WTC11 (cell line): ENCODE data around the gene DHRSX. TPM values are rescaled to one million over a fixed set of nuclear protein-coding genes. Genes with fewer than 3 reads are reported as not detected.

Experiments
- ATAC-seq: fragments of 200-7000 bp; cut with Tn5 transposase; 2 replicates; pipeline ENCODE4 v1.10.0; 2021; ENCODE audit warnings: mild to moderate bottlenecking, moderate library complexity
- CTCF ChIA-PET: fragments of 300-600 bp; sonication (Branson Sonifier 250); formaldehyde crosslinking; loops from one replicate; lab custom pipeline; 2021; ENCODE audit warnings: antibody characterized with exemption; lab: Charles Lee
- POLR2A ChIA-PET: fragments of 350-600 bp; sonication (Branson Sonifier 250); formaldehyde crosslinking; loops from one replicate; lab custom pipeline; 2021; ENCODE audit warnings: antibody characterized with exemption; lab: Charles Lee
- DNase-seq: peaks from one replicate; pipeline ENCODE4 v3.0.0; 2021; ENCODE audit warnings: low spot score
- H3K27ac Mint-ChIP-seq: 2 replicates; pipeline ENCODE4 v1.8.0; 2021; ENCODE audit warnings: mixed read lengths
- H3K27me3 Mint-ChIP-seq: 2 replicates; pipeline ENCODE4 v1.8.0; 2021; ENCODE audit warnings: low read depth, mild to moderate bottlenecking, moderate library complexity, mixed read lengths
- H3K36me3 Mint-ChIP-seq: 2 replicates; pipeline ENCODE4 v1.8.0; 2021; ENCODE audit warnings: mixed read lengths
- H3K4me1 Mint-ChIP-seq: 2 replicates; pipeline ENCODE4 v1.8.0; 2022; ENCODE audit warnings: mixed read lengths
- H3K4me3 Mint-ChIP-seq: 2 replicates; pipeline ENCODE4 v1.8.0; 2021; ENCODE audit warnings: mild to moderate bottlenecking, moderate library complexity, mixed read lengths
- H3K9me3 Mint-ChIP-seq: 2 replicates; pipeline ENCODE4 v1.8.0; 2021; ENCODE audit warnings: mixed read lengths
- CREB1 ChIP-seq: sonication (generic); formaldehyde crosslinking; IDR thresholded peaks from 2 replicates; pipeline ENCODE4 v1.8.0; 2023; ENCODE audit warnings: mild to moderate bottlenecking, missing genetic modification reagents
- EMX1 ChIP-seq: fragments of 250-450 bp; sonication (Bioruptor Pico); IDR thresholded peaks from 2 replicates; pipeline ENCODE4 v1.8.0; 2021; ENCODE audit warnings: mild to moderate bottlenecking
- ESRRA ChIP-seq: sonication (generic); formaldehyde crosslinking; IDR thresholded peaks from 2 replicates; pipeline ENCODE4 v1.8.1; 2022; ENCODE audit warnings: mild to moderate bottlenecking, missing genetic modification reagents, borderline replicate concordance
- GTF2I ChIP-seq: fragments of 250-450 bp; sonication (Bioruptor Pico); conservative IDR thresholded peaks from 2 replicates; pipeline ENCODE4 v1.4.0; 2021; ENCODE audit warnings: mild to moderate bottlenecking
- JAZF1 ChIP-seq: fragments of 250-450 bp; sonication (Bioruptor Pico); IDR thresholded peaks from 2 replicates; pipeline ENCODE4 v1.9.0; 2021; ENCODE audit warnings: moderate library complexity, mild to moderate bottlenecking, inconsistent platforms
- JUN ChIP-seq: sonication (generic); formaldehyde crosslinking; IDR thresholded peaks from 2 replicates; pipeline ENCODE4 v1.8.0; 2023; ENCODE audit warnings: mild to moderate bottlenecking, missing genetic modification reagents
- MYBL2 ChIP-seq: sonication (generic); formaldehyde crosslinking; IDR thresholded peaks from 2 replicates; pipeline ENCODE4 v1.8.1; 2023; ENCODE audit warnings: mild to moderate bottlenecking, moderate library complexity, missing genetic modification reagents
- NFE2L1 ChIP-seq: sonication (generic); formaldehyde crosslinking; IDR thresholded peaks from 2 replicates; pipeline ENCODE4 v1.8.1; 2023; ENCODE audit warnings: missing genetic modification reagents
- NFYB ChIP-seq: sonication (generic); formaldehyde crosslinking; conservative IDR thresholded peaks from 2 replicates; pipeline ENCODE4 v1.8.0; 2022; ENCODE audit warnings: low read depth, missing genetic modification reagents
- RELA ChIP-seq: sonication (generic); formaldehyde crosslinking; IDR thresholded peaks from 2 replicates; pipeline ENCODE4 v1.8.1; 2022; ENCODE audit warnings: missing genetic modification reagents, mild to moderate bottlenecking, borderline replicate concordance
- SOX15 ChIP-seq: fragments of 250-450 bp; sonication (Bioruptor Pico); IDR thresholded peaks from 2 replicates; pipeline ENCODE4 v1.9.0; 2021; ENCODE audit warnings: mild to moderate bottlenecking
- TEAD4 ChIP-seq: sonication (generic); formaldehyde crosslinking; IDR thresholded peaks from 2 replicates; pipeline ENCODE4 v1.8.0; 2022; ENCODE audit warnings: mild to moderate bottlenecking, missing genetic modification reagents
- ZNF317 ChIP-seq: sonication (generic); formaldehyde crosslinking; IDR thresholded peaks from 2 replicates; pipeline ENCODE4 v1.8.1; 2023; ENCODE audit warnings: low read depth, mild to moderate bottlenecking, moderate library complexity, missing genetic modification reagents, borderline replicate concordance
- total RNA-seq: library from RNA; stranded (reverse); gene quantifications from 3 replicates; pipeline ENCODE4 v1.2.3, GENCODE V29; 2021
- TF ChIP-seq, protein P1 (sequence below): fragments of 250-450 bp; sonication (Bioruptor Pico); conservative IDR thresholded peaks from 2 replicates; pipeline ENCODE4 v1.9.0; 2021; ENCODE audit warnings: mild to moderate bottlenecking
- TF ChIP-seq, protein P2 (sequence below): fragments of 250-450 bp; sonication (Bioruptor Pico); IDR thresholded peaks from 2 replicates; pipeline ENCODE4 v1.8.0; 2021; ENCODE audit warnings: mild to moderate bottlenecking
- TF ChIP-seq, protein P3 (sequence below): sonication (generic); formaldehyde crosslinking; IDR thresholded peaks from 2 replicates; pipeline ENCODE4 v1.8.1; 2022; ENCODE audit warnings: missing genetic modification reagents, borderline replicate concordance
- TF ChIP-seq, protein P4 (sequence below): sonication (generic); formaldehyde crosslinking; conservative IDR thresholded peaks from 2 replicates; pipeline ENCODE4 v1.8.1; 2023; ENCODE audit warnings: mild to moderate bottlenecking, low read depth, missing genetic modification reagents, moderate library complexity
- TF ChIP-seq, protein P5 (sequence below): fragments of 250-450 bp; sonication (Bioruptor Pico); IDR thresholded peaks from 2 replicates; pipeline ENCODE4 v1.9.0; 2021; ENCODE audit warnings: moderate library complexity, mild to moderate bottlenecking, inconsistent platforms, borderline replicate concordance
- TF ChIP-seq, protein P6 (sequence below): sonication (generic); formaldehyde crosslinking; IDR thresholded peaks from 2 replicates; pipeline ENCODE4 v1.8.1; 2023; ENCODE audit warnings: mild to moderate bottlenecking, missing genetic modification reagents, moderate library complexity
- TF ChIP-seq, protein P7 (sequence below): fragments of 250-450 bp; sonication (Bioruptor Pico); IDR thresholded peaks from 2 replicates; pipeline ENCODE4 v1.9.0; 2021; ENCODE audit warnings: mild to moderate bottlenecking
- TF ChIP-seq, protein P8 (sequence below): sonication (generic); formaldehyde crosslinking; IDR thresholded peaks from 2 replicates; pipeline ENCODE4 v1.8.0; 2023; ENCODE audit warnings: missing genetic modification reagents

The DHRSX gene
- total RNA-seq, 1 experiment from 2014 or later: 28.2 TPM

DNA sequence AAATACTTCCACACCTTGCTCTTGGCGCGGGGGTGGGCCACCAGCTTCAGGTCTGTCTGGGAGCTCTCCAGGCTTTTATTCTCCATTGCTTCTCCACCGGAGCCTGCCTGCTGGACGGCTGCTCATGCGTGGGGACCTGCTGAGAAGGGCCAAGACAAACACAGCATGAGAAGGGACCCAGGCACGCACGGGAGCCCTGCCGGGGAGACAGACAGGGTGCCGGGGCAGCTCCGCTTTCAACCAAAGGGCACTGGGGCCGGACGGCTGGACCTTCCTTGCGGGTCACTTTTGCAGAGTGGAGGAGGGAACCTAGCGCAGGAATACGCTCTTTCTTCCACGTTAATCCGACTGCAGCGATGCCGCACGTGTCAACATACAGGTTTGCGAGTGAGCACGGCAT lies 10.1 kb downstream of the DHRSX start:
- ChIA-PET POLR2A (no interaction called here), CTCF (no interaction called here)
- Mint-ChIP-seq H3K27ac (no peak overlapping the region), H3K4me1 (peaks cover 32% of the 10 kb centered on the region), H3K36me3 (peaks cover 47% of the 10 kb centered on the region), H3K9me3 (no peaks in the 10 kb centered on the region), H3K4me3 (no peak overlapping the region), H3K27me3 (no peaks in the 10 kb centered on the region)
- no peak for ATAC-seq
- no peak for DNase-seq
- TF ChIP-seq SOX15: no peak
- TF ChIP-seq, protein P1, sequence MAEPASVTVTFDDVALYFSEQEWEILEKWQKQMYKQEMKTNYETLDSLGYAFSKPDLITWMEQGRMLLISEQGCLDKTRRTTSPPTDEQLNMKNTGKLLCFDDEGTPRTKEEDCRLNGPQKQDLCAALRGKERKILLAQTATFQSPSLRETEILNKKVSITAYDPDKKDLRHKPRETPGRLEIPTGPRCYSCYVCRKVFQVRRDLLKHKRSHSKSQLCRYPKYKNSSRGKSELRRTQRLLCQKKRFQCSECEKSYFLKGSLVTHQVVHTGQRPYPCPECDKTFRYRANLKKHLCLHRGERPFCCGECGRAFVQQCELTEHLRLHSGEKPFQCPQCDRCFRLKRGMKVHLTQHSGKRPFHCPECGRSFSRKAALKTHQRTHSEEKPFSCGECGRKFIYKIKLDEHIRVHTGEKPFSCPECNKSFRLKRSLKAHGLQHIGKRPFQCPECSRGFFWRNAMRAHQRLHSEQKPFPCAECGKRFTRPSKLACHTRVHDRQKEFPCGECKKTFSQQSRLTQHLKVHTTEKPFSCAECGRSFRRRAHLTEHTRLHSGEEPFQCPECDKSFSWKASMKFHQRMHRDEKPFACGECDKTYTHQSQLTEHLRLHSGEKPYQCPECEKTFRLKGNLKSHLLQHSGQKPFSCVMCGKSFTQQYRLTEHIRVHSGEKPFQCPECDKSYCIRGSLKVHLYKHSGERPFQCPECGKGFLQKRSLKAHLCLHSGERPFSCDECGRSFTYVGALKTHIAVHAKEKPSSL (CRISPR knock-in tag): no peak
- TF ChIP-seq, protein P2, sequence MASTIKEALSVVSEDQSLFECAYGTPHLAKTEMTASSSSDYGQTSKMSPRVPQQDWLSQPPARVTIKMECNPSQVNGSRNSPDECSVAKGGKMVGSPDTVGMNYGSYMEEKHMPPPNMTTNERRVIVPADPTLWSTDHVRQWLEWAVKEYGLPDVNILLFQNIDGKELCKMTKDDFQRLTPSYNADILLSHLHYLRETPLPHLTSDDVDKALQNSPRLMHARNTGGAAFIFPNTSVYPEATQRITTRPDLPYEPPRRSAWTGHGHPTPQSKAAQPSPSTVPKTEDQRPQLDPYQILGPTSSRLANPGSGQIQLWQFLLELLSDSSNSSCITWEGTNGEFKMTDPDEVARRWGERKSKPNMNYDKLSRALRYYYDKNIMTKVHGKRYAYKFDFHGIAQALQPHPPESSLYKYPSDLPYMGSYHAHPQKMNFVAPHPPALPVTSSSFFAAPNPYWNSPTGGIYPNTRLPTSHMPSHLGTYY (CRISPR knock-in tag): no peak
- no peak for TF ChIP-seq RELA (CRISPR knock-in tag)
- no peak for TF ChIP-seq EMX1 (CRISPR knock-in tag)
- no peak for TF ChIP-seq CREB1 (CRISPR knock-in tag)

DNA sequence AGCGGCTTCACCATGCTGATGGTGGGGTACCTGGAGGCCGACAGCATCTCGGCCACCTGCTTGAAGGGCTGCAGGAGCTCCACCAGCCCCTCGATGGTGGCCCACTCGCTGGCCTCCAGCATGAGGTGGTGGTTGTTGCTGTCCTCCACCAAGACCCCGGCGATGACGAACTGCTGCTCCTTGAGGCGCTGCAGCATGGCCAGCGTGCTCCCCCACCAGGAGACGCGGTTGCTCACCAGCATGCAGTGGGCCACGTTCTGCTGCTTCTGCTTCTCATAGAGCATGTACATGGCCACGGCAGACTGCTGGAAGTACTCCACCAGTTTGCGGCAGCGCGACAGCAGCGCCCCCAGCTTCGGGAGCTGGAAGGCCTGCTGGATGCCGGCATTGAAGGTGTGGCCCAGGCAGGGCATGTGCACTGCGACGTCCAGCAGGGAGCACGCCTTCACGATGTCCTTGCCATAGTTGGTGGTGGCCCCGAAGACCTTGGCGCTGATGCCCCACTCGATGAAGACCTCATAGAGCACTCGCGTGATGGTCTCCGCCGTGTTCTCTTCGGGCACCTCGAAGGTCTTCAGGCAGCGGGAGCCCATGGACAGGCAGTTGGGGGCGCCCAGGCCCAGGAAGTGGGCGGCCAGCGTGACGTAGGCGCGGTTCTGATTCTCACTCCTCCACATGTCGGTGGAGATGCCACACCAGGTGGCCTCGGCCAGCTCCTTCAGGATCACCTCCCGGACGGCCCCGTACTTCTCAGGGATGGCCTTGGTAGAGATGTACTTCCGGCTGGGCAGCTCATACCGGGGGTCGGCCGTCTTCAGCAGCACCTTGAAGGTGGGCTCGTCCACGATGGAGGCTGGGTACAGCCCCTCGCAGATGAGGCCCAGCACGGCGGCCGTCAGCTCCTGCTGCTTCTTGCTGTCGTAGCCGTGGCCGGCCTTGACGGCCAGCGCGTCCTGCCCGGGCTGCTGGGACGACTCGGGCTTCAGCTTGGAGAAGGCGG lies 11.0 kb downstream of the DHRSX start:
- DNase-seq (peak; percentile 6), ATAC-seq (no peak)
- peaks cover 47% of the 10 kb centered on the region for H3K36me3 Mint-ChIP-seq

More for the DNA sequence above, 11.0 kb downstream of the DHRSX start:
- TF ChIP-seq NFYB: no peak
- TF ChIP-seq, protein P3, sequence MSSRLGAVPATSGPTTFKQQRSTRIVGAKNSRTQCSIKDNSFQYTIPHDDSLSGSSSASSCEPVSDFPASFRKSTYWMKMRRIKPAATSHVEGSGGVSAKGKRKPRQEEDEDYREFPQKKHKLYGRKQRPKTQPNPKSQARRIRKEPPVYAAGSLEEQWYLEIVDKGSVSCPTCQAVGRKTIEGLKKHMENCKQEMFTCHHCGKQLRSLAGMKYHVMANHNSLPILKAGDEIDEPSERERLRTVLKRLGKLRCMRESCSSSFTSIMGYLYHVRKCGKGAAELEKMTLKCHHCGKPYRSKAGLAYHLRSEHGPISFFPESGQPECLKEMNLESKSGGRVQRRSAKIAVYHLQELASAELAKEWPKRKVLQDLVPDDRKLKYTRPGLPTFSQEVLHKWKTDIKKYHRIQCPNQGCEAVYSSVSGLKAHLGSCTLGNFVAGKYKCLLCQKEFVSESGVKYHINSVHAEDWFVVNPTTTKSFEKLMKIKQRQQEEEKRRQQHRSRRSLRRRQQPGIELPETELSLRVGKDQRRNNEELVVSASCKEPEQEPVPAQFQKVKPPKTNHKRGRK (CRISPR knock-in tag): no peak
- TF ChIP-seq TEAD4 (CRISPR knock-in tag): no peak
- no peak for TF ChIP-seq JAZF1 (CRISPR knock-in tag)
- TF ChIP-seq NFE2L1: no peak
- TF ChIP-seq, protein P4, sequence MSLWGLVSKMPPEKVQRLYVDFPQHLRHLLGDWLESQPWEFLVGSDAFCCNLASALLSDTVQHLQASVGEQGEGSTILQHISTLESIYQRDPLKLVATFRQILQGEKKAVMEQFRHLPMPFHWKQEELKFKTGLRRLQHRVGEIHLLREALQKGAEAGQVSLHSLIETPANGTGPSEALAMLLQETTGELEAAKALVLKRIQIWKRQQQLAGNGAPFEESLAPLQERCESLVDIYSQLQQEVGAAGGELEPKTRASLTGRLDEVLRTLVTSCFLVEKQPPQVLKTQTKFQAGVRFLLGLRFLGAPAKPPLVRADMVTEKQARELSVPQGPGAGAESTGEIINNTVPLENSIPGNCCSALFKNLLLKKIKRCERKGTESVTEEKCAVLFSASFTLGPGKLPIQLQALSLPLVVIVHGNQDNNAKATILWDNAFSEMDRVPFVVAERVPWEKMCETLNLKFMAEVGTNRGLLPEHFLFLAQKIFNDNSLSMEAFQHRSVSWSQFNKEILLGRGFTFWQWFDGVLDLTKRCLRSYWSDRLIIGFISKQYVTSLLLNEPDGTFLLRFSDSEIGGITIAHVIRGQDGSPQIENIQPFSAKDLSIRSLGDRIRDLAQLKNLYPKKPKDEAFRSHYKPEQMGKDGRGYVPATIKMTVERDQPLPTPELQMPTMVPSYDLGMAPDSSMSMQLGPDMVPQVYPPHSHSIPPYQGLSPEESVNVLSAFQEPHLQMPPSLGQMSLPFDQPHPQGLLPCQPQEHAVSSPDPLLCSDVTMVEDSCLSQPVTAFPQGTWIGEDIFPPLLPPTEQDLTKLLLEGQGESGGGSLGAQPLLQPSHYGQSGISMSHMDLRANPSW (CRISPR knock-in tag): no peak
- no peak for TF ChIP-seq JUN
- TF ChIP-seq, protein P5, sequence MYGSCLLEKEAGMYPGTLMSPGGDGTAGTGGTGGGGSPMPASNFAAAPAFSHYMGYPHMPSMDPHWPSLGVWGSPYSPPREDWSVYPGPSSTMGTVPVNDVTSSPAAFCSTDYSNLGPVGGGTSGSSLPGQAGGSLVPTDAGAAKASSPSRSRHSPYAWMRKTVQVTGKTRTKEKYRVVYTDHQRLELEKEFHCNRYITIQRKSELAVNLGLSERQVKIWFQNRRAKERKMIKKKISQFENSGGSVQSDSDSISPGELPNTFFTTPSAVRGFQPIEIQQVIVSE (CRISPR knock-in tag): no peak
- TF ChIP-seq, protein P6, sequence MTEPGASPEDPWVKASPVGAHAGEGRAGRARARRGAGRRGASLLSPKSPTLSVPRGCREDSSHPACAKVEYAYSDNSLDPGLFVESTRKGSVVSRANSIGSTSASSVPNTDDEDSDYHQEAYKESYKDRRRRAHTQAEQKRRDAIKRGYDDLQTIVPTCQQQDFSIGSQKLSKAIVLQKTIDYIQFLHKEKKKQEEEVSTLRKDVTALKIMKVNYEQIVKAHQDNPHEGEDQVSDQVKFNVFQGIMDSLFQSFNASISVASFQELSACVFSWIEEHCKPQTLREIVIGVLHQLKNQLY (CRISPR knock-in tag): no peak
- TF ChIP-seq ESRRA: no peak
- no peak for TF ChIP-seq GTF2I (CRISPR knock-in tag)
- TF ChIP-seq, protein P7, sequence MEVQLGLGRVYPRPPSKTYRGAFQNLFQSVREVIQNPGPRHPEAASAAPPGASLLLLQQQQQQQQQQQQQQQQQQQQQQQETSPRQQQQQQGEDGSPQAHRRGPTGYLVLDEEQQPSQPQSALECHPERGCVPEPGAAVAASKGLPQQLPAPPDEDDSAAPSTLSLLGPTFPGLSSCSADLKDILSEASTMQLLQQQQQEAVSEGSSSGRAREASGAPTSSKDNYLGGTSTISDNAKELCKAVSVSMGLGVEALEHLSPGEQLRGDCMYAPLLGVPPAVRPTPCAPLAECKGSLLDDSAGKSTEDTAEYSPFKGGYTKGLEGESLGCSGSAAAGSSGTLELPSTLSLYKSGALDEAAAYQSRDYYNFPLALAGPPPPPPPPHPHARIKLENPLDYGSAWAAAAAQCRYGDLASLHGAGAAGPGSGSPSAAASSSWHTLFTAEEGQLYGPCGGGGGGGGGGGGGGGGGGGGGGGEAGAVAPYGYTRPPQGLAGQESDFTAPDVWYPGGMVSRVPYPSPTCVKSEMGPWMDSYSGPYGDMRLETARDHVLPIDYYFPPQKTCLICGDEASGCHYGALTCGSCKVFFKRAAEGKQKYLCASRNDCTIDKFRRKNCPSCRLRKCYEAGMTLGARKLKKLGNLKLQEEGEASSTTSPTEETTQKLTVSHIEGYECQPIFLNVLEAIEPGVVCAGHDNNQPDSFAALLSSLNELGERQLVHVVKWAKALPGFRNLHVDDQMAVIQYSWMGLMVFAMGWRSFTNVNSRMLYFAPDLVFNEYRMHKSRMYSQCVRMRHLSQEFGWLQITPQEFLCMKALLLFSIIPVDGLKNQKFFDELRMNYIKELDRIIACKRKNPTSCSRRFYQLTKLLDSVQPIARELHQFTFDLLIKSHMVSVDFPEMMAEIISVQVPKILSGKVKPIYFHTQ (CRISPR knock-in tag): no peak
- no peak for TF ChIP-seq ZNF317 (CRISPR knock-in tag)
- no peak for TF ChIP-seq MYBL2 (CRISPR knock-in tag)
- TF ChIP-seq, protein P8, sequence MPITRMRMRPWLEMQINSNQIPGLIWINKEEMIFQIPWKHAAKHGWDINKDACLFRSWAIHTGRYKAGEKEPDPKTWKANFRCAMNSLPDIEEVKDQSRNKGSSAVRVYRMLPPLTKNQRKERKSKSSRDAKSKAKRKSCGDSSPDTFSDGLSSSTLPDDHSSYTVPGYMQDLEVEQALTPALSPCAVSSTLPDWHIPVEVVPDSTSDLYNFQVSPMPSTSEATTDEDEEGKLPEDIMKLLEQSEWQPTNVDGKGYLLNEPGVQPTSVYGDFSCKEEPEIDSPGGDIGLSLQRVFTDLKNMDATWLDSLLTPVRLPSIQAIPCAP (CRISPR knock-in tag): no peak
- TF ChIP-seq, all 79 proteins: peak for 0
- no peak overlapping the region for H3K27ac Mint-ChIP-seq
- ChIA-PET CTCF (no interaction called here), POLR2A (no interaction called here)
- H3K27me3 Mint-ChIP-seq: no peaks in the 10 kb centered on the region
- no peaks in the 10 kb centered on the region for H3K9me3 Mint-ChIP-seq
- H3K4me1 Mint-ChIP-seq: peaks cover 34% of the 10 kb centered on the region
- H3K4me3 Mint-ChIP-seq: no peak overlapping the region
